Cortex of kidney (tissue), 1 donor: Measurements from ENCODE around the gene CHRNA4.

ENCODE experiments used
- DNase-seq: peaks from one replicate; lab custom pipeline; 2025; lab: John Stamatoyannopoulos, UW

The CHRNA4 gene

GRCh38 chr20:63334356-63334755 lies 26.8 kb downstream of the CHRNA4 start:
- DNase-seq, result no peak

- DNase-seq, result no peak
Measured at GRCh38 chr20:63333241-63333836, 27.8 kb downstream of the CHRNA4 start.

DNA sequence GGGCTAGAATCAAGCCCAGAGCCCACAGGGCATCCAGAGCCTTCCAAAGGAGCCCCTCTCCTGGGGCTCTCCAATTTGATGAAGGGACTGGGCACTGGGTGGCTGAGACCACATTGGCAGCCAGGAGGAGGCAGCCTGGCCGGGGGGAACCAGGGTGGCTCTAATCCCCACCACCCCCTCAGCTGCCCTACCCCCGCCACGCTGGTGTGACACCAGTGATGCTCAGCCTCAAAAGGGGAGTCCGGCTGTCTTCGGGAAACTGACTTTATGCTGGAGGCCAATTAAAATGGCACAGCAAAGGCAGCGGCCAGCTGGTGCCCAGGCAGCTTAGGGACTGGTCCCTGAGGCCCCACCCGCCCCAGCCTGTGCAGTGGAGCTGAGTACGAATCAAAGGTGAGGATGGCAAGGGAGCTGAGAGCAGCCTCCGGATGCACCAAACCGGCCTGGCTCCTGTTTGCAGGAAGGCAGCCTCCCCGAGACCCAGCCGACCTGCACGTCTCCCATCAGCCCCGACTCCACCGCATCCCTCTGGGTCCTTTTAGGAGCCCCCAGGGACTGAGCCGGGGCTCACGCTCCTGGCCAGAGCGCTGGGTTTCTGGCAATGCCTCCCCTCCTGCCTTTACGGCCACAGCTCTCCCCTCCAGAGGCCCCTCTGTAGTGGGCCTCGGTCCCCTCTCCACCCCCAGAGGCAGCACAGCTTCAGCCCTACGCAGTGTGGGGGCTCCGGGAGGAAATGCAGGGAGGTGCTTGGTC lies 28.5 kb downstream of the CHRNA4 start:
- no peak for DNase-seq

DNA sequence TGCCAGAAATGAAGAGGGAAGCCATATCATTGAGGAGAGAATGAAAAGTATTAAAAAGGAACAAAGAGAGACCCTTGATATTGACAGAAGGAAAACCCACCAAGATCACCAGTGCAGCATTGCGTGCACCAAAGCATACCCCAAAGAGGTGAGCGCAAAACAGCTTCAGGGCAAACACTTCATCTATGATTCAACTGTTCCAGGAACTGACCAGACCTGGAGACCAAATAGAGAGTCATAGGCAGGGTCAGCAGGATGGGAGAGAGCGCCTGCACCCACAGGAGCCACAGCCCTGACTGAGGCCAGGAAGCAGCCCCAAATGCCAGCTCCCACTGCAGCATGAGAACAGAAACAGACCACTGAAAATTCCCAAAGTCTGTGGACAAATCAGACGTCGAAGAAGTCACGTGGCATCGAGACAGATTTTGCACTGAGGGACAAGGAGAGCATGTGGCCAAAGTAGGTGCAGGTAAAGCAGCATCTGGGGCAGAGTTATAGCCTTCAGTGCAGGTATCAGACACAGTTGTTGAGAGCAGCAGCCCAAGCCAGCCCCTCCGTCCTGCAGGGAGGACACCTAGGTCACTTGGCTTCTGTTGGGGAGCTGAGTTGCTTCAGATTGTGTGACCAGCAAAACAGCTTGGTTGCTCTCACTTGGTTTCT lies 29.3 kb downstream of the CHRNA4 start:
- no peak for DNase-seq

- no peak for DNase-seq
Measured at GRCh38 chr20:63330940-63331339, 30.2 kb downstream of the CHRNA4 start.

DNA sequence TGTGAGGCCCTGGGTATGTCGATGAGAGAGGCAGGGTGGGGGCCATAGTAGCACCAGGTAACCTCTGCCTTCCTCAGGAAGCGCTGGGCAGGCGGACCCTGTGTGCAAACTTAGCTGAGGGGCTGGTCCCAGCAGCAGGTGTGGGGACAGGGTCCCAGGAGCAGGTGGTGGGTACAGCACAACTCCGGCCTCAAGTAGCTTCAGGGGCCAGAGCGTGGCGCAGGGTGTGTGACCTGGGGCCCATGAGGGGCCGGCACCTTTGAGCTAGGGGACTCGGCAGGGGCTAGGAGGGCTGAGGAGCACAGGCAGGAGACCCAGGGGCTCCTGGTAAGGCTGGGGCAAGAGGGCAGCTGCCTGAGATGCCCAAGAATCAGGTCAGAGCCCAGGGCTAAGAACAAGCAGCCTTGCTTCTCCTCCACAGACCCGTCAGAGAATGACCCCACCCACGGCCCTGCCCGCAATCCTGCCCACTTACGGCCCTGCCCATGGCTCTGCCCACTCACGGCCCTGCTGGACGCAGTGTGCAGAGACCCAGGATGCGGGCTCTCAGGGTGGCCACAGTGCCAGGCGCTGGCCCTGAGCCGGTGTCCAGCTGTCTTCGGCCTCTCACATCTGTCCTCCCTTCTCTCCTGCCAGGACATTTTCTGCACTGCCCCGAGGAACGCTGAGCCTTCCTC lies 30.9 kb downstream of the CHRNA4 start:
- DNase-seq, result no peak

DNA sequence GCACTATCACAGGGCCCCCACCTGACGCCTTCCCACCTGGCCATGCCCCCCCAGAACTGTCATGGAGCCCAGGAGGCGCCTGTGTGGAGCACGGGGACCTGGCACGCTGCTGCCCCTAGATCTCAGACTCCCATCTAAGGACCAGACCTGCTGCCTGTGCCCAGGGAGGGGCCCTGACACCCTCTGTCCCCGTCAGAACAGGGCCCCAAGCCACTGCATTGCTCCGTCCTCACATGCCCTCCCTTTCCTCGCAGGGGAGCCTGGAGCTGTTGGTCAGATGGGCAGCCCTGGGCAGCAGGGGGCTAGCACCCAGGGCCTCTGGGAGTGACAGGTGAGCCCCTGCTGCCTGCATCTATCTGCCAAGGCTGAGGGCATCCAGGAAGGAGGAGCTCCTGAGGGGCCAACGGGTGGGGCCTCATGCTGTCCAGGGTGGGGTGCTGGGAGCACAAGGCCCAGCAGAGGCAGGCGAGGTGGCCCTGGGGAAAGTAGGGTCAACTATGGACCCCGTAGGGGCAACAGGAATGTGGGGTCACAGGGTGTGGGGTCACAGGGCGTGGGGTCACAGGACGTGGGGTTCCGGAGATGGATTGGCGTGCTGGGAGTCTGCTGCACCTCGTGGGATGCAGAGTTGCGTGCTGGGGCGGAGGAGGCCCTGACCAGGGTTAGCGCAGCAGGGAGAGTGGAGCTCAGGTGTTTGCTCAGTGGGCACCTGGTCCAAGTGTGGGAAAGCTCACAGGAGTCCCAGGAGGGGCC lies 31.6 kb downstream of the CHRNA4 start:
- no peak for DNase-seq

DNA sequence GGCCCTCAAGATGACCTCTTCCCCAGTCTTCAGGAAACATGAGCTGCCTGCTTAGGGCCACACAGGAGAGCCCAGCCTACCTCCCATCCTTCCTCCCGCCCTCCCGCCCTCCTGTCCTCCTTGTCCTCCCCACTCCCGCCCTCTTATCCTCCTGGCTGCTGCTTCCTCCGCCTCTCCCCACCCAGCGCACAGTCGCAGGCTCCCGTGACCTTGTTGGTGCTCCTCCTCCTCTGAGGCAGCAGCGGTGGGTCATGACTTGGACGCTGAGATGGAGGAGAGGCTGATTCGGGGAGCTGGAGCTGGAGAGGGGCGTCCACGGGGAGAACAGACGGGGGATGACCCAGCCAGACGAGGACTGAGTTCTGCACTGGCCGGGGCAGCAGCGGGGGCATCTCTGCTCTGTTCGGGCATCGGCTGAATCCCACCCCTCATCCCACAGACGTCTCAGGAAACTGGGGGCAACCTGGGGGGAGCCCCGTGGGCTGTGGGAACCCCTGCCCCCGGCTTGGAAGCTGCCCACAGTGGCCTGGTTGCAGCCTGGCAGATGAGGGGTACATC lies 32.4 kb downstream of the CHRNA4 start:
- no peak for DNase-seq

GRCh38 chr20:63328026-63328700 lies 33.0 kb downstream of the CHRNA4 start:
- DNase-seq, result no peak

DNA sequence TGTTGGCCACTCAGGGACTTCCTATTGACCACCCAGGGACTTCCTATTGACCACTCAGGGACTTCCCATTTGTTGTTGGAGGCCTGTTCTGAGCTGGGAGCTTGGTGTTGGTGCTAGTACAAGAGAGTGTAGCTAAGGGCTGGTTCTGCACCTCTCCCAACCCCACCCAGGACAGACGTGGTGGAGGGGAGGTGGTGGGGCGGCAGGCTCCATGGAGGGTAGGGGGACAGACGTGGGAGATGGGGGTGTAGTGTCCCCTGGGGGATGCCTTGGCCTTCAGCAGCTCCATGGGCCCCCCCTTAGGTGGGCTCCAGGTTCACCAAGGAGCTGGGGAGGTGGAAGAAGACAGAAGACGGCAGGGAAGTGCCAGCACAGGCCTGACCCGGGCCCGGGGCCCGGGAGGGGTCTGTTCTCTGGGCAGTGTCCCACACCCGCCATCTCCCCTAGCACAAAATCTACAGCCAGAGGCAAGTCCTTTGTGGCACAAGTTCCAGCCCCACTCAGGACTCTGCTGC lies 33.9 kb downstream of the CHRNA4 start:
- no peak for DNase-seq

GRCh38 chr20:63326314-63327230 lies 34.6 kb downstream of the CHRNA4 start:
- no peak for DNase-seq

DNA sequence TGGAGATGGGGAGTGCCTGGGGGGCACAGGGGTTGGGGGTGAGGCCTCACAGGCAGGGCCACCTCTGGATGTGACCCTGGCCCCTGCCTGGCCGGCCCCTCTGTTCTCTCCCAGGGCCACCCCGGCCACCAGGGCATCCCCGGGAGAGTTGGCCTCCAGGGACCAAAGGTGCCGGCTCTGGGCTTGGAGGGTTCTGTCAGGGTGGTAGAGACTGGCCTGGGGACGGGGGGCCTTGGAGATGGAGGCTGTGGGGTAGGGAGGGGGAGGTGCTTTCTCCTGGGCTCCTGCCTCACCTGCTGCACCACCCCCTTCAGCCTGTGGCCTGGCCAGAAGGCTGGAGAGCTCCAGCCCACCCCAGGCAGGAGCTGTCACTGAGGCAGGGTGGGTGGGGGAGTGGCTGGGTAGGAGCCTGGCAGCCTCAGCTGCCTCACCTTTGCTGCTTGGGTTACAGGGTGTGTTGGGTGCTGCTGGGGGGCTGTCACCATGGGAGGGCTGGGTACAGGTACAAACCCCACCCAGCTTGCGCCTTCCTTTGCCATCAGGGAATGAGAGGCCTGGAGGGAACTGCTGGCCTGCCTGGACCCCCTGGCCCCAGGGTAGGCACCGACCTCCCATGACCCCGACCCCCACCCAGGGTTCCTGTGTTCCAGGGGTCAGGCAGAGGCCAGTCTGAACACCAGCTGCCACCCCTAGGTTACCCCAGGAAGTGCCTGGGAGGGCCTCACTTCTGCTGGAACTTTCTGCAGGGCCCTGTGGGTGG lies 35.4 kb downstream of the CHRNA4 start:
- DNase-seq, result no peak

DNA sequence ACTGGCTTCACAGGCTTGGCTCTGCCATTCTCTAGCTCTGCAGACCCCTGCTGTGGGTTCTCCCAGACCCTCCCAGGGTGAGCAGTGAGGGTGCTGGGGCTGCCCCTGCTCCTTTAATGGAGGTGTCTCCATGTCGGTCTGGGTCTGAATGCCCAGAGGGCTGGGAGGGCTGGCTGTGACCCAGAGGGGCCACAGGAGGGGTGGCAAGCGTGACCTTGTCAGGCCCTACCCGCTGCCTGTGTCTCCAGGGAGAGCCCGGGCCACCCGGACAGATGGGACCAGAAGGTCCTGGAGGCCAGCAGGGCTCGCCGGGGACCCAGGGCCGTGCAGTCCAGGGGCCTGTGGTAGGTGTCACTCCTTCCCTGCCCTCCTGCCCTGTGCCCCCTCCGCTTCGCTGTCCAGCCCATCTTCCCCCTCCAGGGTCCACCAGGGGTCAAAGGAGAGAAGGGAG lies 36.1 kb downstream of the CHRNA4 start:
- no peak for DNase-seq

- DNase-seq, result no peak
Measured at GRCh38 chr20:63323357-63323981, 37.7 kb downstream of the CHRNA4 start.

GRCh38 chr20:63322933-63323273 lies 38.2 kb downstream of the CHRNA4 start:
- no peak for DNase-seq

GRCh38 chr20:63322146-63322932 lies 38.8 kb downstream of the CHRNA4 start:
- no peak for DNase-seq

GRCh38 chr20:63321148-63321831 lies 39.9 kb downstream of the CHRNA4 start:
- DNase-seq, result no peak
